ENCODE data around the gene MATCAP1. TPM values are rescaled to one million over a fixed set of nuclear protein-coding genes. Genes with fewer than 3 reads are reported as not detected.

The MATCAP1 gene
- total RNA-seq, 4 donors from 2014 or later, result 2.5 to 7.7 (median 4.5) TPM

DNA sequence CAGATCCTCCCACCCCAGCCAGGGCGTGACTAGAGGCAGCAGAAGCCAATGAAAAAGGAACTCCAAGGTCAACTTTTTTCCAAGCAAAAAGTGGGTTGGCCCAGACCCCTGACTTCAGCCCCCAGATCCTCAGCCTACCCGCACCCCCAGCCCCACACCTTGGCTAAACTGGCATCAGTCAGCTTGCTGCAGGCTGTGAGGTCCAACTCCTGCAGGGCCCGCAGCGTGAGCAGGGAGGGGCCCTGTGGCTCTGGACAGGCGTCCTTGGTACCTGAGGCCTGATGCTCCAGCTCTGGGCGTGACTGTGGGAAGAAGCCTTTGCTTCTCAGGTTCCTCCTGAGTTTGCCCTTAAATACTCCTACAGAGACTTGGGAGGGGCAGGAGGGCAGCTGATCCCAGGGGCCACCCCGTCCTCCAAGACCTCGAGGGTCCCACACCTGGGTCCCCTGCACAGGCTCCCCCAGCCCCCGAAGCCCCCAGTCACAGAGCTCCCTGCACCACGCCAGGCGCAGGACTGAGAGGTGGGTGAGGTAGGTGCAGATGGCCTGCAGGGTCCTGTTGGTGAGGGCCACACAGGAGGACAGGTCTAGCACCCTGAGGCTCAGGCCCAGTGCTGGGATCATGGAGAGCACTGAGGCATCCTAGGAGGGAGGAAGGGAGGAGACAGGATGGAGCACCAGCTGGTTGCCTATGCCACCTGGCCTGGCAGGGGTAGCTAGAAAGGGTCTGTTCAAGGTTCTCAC lies 24.6 kb upstream of the MATCAP1 start:
- intact Hi-C loops (cut with DNase I; ENCODE audit: low total_unique reads), result no loop called here
- peaks cover 23 to 26% of the 10 kb centered on the region in 2 donors for H3K4me1 ChIP-seq
- in situ Hi-C loops (cut with MboI; ENCODE audit: low sequenced_read_pairs in 4 of 4), result no loop called here
- no peak overlapping the region for H3K4me3 ChIP-seq
- H3K27ac ChIP-seq, result peak overlapping the region; percentile 53 to 83 (median 70)
- no peaks in the 10 kb centered on the region for H3K27me3 ChIP-seq
- H3K36me3 ChIP-seq, result peaks cover 0 to 5% of the 10 kb centered on the region in 2 donors
- no peaks in the 10 kb centered on the region for H3K9me3 ChIP-seq
- ATAC-seq (peak in 1 of 2 donors; percentile 15), DNase-seq (peak in 1 of 2 donors; percentile 38)
- no peak for TF ChIP-seq POLR2A (IDR thresholded peaks at IDR 0.05)
- TF ChIP-seq, protein P1, sequence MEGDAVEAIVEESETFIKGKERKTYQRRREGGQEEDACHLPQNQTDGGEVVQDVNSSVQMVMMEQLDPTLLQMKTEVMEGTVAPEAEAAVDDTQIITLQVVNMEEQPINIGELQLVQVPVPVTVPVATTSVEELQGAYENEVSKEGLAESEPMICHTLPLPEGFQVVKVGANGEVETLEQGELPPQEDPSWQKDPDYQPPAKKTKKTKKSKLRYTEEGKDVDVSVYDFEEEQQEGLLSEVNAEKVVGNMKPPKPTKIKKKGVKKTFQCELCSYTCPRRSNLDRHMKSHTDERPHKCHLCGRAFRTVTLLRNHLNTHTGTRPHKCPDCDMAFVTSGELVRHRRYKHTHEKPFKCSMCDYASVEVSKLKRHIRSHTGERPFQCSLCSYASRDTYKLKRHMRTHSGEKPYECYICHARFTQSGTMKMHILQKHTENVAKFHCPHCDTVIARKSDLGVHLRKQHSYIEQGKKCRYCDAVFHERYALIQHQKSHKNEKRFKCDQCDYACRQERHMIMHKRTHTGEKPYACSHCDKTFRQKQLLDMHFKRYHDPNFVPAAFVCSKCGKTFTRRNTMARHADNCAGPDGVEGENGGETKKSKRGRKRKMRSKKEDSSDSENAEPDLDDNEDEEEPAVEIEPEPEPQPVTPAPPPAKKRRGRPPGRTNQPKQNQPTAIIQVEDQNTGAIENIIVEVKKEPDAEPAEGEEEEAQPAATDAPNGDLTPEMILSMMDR (IDR thresholded peaks at IDR 0.05 in 4 of 5, conservative IDR thresholded peaks at IDR 0.05 in 1 of 5), result no peak

DNA sequence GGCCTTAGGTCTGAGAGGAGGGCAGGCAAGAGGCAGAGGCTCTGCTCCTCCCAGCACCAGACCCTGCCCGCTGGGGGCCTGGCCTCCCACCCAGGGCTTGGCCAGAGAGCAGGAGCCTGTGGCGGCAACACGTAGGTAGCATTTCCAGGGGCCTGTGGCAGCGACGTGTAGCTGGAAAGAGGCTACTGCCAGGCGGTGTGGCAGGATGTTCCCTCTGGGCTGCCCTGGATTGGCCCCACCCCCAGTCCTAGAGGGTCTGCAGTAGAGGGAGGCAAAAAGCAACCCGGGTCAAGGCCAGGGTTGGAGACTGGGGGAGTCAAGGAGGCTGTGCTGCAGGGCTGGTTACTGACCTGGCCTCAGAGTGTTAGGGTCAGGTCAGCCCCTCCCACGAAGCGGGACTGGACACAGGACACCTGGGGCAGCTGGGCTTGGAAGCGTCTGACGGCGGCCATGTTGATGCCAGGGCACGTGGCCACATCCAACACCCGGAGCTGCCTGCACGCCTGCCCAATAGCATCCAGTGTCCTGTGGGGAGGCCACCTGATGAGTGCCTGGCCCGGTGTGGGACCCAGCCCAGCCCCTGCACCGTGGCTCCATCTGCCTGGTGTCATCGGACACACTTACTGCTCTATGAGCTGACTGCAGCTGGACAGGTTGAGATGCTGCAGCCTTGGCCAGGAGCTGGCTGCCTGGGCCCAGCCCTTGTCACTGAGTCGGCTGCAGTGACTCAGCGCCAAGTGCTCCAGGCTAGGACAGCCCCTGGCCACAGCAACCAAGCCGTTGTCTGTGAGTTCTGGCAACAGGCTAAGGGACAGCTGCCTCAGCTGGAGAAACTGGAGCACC lies 23.7 kb upstream of the MATCAP1 start:
- no peaks in the 10 kb centered on the region for H3K27me3 ChIP-seq
- in situ Hi-C loops (cut with MboI; ENCODE audit: low sequenced_read_pairs in 4 of 4), result no loop called here
- no peak overlapping the region for H3K4me3 ChIP-seq
- intact Hi-C loops (cut with DNase I; ENCODE audit: low total_unique reads), result no loop called here
- ATAC-seq (peak; percentile 87 to 89), DNase-seq (peak; percentile 74 to 89)
- peak overlapping the region; percentile 53 to 83 (median 70) for H3K27ac ChIP-seq
- no peaks in the 10 kb centered on the region for H3K9me3 ChIP-seq
- TF ChIP-seq, protein P1 (IDR thresholded peaks at IDR 0.05 in 4 of 5, conservative IDR thresholded peaks at IDR 0.05 in 1 of 5), result no peak
- peaks cover 23 to 24% of the 10 kb centered on the region in 2 donors for H3K4me1 ChIP-seq
- H3K36me3 ChIP-seq, result peaks cover 0 to 10% of the 10 kb centered on the region in 2 donors

DNA sequence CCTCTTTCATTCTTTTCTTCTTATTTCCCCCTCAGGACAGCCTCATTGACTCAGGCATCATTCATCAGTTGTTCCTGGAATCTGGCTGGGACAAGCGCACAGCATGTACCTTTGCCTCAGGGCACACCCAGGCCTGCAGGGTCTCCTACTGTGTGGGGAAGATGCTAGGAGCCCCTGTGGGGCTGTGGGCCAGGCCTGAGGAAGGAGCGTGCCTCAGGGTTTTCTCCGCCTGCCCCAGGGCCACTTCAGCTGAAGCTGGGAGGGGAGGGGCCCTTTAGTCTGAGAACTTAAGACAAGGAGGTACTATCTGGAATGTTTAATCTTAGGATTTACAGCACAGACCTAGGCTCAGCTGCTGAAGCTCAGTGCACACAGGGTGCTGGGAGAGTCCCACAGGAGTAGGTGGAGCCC lies 23.1 kb upstream of the MATCAP1 start:
- Histone ChIP-seq H3K9me3 (no peaks in the 10 kb centered on the region), H3K27ac (peak overlapping the region; percentile 53 to 83 (median 70)), H3K4me1 (peaks cover 23 to 24% of the 10 kb centered on the region in 2 donors), H3K4me3 (no peak overlapping the region), H3K27me3 (no peaks in the 10 kb centered on the region), H3K36me3 (peaks cover 0 to 16% of the 10 kb centered on the region in 2 donors)
- intact Hi-C loops (cut with DNase I; ENCODE audit: low total_unique reads) (no loop called here), in situ Hi-C loops (cut with MboI; ENCODE audit: low sequenced_read_pairs in 4 of 4) (no loop called here)
- TF ChIP-seq, protein P1 (IDR thresholded peaks at IDR 0.05 in 4 of 5, conservative IDR thresholded peaks at IDR 0.05 in 1 of 5), result no peak
- no peak for TF ChIP-seq POLR2A (IDR thresholded peaks at IDR 0.05)
- DNase-seq (no peak), ATAC-seq (no peak)

DNA sequence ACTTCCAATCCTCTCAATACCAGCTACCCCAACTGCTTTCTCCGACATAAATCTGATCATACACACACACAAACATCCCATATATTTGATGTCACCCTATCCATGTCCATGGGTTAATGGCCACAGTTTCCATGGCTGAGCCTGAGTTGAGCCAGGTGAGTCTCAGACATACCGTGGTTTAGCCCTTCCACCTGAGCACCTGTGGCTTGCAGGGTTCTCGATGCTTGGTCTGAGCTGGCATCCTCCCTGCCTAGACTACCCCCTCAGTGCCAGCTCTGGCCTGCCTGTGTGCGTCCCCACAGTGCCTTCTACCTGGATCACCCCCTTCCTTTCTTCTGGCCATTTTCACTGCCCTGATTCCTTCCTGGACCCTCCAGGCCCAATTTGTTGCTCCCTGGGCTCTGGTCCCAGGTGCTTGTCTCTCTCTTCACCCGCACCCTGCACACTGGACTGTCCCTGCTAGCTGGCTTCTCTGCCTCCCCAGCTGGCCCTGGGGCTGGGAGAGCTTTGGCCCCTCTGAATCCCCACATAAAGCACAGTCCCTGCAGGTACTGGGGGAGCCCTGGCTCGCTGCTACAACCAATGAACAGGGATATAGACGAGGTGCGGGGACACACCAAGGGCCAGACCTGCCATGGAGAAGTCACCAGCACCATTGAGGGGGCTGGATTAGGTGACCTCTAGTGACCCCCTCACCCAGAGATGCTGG lies 22.5 kb upstream of the MATCAP1 start:
- Histone ChIP-seq H3K27ac (no peak overlapping the region), H3K4me1 (peaks cover 23 to 24% of the 10 kb centered on the region in 2 donors), H3K27me3 (no peaks in the 10 kb centered on the region), H3K9me3 (no peaks in the 10 kb centered on the region), H3K4me3 (no peak overlapping the region), H3K36me3 (peaks cover 0 to 19% of the 10 kb centered on the region in 2 donors)
- in situ Hi-C loops (cut with MboI; ENCODE audit: low sequenced_read_pairs in 4 of 4), result no loop called here
- DNase-seq, result no peak
- no peak for ATAC-seq
- TF ChIP-seq, protein P1 (IDR thresholded peaks at IDR 0.05 in 4 of 5, conservative IDR thresholded peaks at IDR 0.05 in 1 of 5), result no peak
- no peak for TF ChIP-seq POLR2A (IDR thresholded peaks at IDR 0.05)
- intact Hi-C loops (cut with DNase I; ENCODE audit: low total_unique reads), result no loop called here

All from gastrocnemius medialis (tissue), 4 donors.